ENCODE measurements around the gene UBE2L3.
"Not testable (repeated sequence)": the region's sequence is repeated elsewhere in the genome, so short reads cannot be mapped to it uniquely, and the experiment has no call there.

UBE2L3 gene

DNA sequence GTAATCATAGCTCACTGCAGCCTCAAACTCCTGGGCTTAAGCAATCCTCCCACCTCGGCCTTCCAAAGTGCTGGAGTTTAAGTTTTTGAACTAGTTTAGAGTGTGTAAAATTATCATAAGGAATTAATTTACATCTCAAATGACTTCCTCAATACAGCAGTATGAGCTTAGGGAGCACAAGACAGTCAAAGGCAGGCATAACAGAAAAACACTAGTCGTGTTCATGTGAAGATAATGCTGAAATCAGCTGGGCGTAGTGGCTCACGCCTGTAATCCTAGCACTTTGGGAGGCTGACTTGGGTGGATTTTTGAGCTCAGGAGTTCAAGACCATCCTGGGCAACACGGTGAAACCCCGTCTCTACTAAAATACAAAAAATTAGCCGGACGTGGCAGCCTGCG is 36.5 kb downstream of the UBE2L3 start:
- no peak for DNase-seq

DNA sequence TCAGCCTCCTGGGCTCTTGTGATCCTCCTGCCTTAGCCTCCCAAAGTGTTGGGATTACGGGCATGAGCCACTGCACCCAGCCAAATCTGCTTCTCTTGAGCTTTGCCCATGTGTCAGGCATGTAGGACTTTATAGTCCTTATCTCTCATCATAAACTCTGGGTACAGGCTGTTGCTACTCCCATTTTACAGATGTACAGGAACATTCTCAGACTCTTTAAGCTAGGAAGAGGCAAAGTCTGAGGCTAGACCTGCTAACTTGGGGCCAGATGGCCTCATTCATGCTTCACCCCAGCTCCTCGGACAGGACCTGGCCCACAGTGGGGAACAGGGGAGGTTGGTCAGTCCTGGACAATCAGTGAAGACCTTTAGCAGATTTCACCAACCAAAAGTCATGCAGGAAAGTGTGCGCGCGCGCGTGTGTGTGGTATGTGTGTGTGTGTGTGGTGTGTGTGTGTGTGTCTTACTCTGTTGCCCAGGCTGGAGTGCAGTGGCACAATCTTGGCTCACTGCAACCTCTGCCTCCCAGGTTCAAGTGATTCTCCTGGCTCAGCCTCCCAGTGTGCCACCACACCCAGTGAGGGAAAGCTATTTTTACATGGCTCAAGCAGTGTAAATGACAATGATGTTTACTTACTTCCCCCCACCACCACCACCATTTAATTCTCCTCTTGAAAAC is 38.5 kb downstream of the UBE2L3 start:
- no peak for DNase-seq

DNA sequence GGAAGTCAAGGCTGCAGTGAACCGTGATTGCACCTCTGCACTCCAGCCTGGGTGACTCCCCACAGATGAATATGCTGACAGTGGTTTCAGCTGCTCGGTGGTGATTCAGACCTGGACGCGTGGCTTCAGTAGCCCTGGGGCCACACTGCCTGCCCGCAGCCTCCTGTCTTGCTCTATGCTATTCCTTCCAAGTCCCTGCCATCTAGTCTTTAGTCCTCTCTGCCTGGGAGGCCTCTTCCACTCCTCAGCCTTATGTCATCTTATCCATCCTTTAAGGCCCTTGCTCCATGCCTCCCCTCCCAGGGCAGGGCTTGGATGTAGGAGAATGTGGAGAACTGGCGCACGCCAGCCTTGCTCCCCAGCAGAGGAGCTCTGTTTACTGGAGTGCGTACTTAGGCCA is 39.3 kb downstream of the UBE2L3 start:
- DNase-seq: no peak

DNA sequence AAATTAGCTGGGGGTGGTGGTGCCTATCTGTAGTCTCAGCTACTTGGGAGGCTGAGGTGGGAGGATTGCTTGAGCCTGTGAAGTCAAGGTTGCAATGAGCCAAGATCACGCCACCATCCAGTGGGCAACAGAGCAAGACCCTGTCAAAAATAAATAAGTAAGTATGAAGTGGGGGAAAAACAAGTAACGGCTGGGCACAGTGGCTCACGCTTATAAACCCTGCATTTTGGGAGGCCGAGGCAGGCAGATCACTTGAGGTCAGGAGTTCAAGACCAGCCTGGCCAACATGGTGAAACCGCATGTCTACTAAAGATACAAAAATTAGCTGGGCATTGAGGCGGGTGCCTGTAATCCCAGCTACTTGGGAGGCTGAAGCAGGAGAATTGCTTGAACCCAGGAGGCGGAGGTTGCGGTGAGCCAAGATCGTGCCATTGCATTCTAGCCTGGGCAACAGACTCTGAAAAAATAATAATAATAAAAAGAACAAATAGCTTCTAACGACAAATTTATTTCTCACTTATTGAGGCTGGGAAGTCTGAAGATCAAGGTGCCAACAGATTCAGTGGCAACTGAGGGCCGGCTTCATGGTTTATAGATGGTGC is 42.1 kb downstream of the UBE2L3 start:
- not testable (repeated sequence) for DNase-seq

DNA sequence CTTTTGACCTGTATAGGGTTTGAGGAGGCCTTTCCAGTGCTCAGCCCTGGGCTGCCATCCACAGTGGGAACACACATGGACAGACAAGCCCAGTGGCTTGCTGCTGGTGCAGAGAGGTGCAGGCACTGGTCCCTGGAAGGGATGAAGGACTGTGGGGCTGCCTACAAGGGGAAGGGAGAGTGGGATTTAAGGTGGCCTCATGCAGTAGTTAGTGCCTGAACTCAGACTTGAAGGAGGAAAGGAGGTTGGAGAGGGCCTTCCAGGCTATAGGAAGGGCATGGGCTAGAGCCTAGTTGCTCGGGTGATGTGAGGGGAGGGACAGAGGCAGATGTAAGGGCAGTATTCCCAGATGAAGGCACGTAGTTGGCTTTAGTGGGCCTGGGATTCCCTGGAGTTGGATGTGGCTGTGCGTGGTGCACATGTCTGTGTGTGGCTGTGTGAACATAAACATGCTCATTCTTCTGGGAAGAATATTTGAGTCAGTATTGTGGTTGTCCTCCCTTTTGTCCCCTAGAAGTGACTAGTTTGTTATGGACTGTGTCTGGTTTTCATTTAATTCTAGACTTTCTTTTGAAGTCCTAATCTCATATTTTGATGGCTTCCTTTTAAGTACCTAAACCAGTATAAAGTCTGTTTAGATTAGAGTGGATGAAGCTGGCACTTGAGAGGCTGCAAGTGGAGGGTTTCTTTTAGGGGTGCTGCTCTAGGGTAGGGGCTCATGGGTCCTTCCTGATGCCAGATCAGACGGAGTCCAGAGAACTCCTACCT is 43.9 kb downstream of the UBE2L3 start:
- DNase-seq: no peak

DNA sequence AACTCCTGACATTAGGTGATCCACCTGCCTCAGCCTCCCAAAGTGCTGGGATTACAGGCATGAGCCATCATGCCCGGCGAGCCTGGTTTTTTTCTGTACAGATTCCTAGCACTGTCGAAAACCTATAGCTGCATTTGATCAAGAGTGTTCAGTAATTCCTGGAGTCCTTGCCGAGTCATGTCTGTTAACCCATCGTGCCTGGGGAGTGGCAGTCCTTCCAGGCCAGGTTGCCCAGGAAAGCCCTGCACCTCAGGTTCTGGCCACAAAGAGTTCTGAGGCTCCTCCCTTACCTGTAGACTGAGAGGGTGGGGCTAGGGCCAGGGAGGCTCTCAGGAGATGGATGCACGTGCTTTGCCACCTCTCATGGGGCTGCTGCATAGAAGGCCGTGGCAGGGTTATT is 45.3 kb downstream of the UBE2L3 start:
- no peak for DNase-seq

DNA sequence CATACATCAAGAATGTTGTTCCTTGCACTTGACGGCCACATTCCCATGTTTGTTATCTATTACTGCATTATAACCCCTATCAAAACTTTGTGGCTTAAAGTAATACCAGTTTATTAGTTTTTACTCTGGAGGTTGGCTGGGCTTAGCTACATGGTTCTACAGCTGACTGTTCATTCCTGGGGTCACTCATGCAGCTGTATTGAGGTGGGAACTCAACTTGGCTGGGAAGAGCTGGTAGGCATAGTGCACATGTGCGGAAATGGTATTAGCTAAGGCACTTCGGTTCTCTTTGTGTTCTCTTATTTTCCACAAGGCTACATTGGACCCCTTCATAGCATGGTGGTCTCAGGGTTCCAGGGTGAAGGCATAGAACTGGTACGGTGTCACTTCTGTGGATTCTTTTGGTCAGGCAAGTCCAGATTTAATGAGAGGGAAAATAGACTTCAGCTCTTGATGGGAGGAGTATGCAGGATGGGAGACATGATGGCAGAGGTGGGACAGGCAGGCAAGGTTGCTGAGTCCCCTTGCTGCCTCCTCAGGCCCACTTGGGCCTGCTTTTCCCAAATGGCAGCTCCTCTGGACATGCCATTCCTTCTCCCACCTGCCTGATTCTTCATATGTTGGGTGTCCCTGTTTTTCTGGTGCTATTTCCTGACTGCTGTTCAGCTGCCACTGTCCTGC is 46.2 kb downstream of the UBE2L3 start:
- no peak for DNase-seq

DNA sequence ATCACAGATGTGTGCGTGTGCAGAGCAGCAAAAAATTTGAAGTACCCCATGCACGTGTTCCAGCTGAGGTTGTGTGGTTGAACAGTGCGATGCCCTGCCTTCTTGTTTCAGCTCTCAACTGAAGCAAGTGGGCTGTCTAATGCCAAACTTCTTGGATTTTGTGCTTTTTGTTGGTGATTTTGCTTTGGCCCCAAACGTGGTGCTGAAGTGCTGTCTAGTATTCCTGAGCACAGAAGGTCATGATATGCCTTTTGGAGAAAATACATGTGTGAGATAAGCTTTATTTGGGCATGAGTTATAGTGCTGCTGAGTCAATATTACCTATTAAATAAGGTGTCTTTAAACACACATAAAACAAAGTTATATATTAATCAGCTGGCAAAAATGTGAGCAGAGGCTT is 48.2 kb downstream of the UBE2L3 start:
- no peak for DNase-seq

DNA sequence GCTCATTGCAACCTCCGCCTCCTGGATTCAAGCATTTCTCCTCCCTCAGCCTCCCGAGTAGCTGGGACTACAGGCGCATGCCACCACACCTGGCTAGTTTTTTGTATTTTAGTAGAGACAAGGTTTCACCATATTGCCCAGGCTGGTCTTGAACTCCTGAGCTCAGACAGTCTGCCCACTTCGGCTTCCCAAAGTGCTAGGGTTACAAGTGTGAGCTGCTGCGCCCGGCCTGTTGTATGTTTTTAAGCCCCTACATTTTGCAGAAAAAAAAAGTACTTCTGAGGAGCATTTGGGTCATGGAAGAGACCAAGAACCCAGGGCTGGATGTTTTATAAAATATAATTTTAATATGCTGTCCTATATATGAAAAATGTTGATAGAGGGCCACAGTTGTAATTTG is 49.8 kb downstream of the UBE2L3 start:
- not testable (repeated sequence) for DNase-seq

DNA sequence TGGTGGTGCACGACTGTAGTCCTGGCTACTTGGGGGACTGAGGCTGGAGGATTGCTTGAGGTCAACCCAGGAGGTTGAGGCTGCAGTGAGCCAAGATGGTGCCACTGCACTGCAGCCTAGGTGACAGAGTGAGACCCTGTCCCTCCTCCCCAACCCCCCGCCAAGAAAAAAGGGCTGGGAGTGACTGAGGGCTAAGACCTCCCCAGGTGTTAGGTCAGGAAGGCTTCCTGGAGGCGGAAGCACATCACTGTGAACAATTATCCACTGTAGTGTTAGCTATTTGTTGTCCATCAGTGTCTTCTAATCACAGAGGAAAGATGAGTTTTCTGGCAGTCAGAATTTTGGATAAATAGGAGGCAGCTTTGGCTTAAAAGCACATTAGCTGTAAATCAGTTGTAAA is 53.5 kb downstream of the UBE2L3 start:
- DNase-seq: no peak

DNA sequence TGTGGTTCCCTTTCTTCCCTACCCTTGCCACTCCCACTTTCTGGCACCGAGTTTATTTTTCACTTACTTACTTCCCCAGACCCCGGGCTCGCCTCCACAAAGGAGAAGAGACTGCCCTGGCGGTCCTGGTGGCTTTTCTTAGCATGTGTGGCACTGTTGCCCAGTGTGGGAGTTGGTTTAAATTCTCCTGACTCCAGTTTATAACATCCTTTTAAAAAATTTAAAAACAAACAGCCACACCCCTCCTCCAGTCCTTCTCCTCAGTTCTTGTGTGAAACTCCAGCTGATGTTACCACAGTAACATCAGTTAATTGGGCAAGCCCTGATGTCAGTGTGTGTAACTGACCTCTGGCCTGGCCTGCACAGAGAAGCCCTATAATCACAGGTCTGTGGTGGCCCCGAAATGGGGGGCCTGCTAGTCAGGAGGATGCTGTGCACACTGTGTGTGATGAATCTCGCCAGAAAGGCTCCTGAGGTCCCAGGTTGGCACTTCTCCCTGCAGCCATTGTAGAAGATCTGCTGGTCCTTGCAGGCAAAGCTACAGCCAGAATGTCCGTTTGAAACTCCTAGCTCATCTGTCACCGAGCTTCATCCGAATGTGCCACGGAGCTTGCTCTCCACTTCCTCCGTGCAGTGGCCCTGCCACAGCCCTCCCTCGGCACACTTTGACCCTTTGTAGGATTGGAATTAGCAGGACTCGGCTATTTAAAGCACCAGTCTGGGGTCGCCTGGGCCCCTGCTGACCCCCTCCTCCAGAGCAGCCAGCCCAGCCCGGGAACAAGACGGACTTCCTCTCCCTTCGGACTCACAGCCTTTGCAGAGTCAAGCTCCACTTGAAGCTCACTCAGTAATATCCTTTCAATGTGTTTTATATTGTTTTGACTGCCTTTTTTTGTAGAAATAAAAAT is 54.8 kb downstream of the UBE2L3 start:
- DNase-seq: peak; percentile 53

DNA sequence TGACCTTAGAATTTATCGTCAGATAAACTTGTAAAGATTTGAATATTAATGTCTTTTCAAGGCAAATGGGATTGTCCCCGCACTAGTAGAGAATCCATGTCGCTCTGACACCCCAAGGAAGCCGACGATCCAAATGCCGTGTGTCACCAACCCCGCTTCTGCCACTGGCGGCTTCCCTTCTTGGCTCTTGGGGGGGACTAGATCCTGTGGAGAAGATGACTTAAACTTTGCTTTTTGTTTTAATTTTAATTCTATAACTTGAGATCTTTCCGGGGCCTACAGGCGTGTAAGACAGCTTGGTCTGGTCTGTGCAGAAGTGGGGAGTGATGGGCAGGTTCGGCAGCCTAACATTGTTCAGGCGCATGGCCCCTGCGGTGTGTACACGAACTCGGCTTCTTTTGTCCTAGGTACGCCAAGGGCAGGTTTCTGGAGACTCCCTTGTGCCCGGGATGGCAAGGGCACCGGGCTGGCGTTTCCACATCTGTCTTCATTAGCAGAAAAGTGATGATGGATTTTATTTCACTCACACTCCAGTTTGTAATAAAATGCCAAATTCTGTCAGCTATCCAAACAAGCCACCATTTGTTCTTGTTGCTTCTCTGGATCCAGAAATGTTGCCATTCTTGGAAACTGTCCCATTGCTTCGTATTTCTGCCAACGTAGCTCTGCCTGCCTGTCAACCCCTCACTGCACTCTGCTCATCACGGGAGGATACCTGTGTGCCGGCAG is 55.6 kb downstream of the UBE2L3 start:
- DNase-seq: no peak

DNA sequence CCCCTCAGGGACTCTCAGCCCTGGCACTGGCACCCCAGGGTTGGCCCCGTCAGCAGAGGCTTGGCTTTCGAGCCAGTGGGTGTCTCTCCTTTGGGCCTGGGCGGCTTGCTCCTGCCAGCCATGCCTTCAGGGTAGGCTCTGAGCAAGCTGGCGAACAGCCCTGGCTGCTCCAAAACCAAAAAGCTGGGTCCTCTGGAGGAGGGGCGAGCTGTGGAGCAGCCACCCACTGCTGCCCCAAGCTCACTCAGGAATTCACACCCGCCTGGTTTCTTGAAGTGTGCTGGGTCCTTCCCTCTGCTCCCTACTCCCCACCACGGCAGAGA is 56.1 kb downstream of the UBE2L3 start:
- no peak for DNase-seq

DNA sequence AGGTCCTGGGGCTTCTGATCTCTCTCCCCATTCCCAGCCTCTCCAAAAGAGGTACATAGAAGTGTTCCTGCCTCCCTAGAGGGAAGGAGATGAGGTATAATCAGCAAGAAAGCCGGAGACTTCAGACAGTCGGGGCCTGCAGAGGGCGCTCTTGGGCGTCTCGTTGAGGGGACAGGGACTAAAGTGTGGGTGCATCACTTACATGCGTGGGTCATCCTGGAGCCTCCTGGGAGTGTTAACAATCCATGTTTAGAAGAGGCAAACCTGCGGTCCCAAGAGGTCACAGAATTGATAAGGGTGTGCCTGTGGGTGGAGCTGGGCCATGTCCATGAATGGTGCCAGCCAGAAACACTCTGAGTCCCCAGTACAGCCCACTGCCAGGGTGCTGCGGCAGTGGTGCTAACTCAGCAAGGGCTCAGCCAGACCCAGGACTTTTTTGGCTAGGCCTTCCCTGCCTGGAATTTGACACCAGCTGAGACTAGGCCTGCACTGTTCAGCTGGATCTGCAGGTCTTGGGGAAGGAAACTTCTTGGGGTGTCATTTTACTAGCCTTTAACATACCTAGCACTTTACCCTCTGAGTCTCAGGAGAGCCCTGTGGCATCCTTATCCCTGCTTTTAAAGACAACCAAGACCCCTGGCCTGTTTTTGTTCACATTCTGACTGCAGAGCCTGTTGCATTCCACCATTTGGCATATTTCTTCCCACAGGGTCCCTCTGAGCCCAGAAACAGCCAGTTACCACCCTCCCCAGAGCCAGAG is 56.8 kb downstream of the UBE2L3 start:
- DNase-seq: peak; percentile 68

DNA sequence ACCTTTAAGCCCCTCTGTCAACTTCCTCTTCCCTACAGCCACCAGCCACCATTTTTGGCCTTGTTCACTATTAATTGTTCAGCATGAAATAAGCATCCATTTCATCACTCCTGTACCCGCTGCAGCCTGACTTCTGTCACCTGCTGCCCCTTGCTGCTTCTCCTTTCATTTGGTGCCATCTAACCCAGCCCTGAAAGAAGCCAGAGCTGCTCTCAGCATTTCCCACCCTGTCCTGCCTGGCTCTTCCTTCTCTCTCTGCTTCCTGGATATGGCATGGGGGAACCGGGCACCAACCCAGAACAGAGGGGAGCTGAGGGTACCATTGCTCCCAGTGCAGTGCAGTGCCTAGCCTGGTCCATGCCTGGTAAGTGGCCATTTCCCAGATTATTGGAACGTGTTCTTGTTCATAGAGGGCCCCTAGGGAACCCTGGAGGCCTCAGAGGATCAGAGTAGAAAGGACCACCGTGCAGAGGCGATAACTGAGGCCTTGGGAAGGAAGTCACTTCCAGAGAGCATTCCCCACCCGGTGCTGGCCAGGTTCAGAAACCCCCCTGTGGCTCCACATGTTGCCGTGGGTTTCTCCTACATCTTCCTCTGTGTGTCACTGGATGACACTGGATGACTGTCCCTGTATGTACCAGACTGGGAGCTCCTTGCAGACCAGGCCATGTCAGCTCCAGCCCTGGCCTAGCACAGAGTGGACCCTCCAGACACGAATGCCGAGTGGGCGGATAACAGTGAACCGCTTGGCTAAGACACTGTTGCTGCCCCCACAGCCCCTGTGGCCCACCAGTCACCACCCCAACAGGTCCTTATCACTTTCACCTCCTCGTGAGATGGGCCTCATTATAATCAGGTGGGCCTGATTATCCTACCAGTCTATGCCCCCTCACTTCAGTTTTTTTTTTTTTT is 57.6 kb downstream of the UBE2L3 start:
- DNase-seq: peak; percentile 53

DNA sequence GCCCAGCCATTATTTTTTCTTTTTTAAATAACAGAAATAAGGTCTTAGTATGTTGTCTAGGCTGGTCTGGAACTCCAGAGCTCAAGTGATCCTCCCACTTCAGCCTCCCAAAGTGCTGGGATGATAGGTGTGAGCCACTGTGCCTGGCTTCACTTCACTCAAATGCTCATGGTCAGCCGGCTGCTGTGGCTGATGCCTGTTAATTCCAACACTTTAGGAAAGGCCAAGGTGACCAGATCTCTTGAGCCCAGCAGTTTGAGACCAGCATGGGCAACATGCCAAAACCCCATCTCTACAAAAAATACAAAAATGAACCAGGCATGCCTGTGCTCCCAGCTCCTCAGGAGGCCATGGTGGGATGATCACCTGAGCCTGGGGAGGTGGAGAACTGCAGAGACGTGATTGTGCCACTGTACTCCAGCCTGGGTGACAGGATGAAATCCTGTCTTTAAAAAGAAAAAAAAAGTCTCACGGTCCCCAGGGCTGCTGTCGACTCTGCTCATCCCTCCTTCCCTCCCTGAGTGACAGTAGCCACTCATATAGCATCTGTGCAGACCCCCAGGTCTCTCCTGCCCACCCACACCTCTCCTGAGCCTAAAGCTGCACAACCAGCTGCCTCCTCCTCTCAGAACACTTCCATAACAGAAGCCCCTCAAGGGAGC is 58.7 kb downstream of the UBE2L3 start:
- no peak for DNase-seq

DNA sequence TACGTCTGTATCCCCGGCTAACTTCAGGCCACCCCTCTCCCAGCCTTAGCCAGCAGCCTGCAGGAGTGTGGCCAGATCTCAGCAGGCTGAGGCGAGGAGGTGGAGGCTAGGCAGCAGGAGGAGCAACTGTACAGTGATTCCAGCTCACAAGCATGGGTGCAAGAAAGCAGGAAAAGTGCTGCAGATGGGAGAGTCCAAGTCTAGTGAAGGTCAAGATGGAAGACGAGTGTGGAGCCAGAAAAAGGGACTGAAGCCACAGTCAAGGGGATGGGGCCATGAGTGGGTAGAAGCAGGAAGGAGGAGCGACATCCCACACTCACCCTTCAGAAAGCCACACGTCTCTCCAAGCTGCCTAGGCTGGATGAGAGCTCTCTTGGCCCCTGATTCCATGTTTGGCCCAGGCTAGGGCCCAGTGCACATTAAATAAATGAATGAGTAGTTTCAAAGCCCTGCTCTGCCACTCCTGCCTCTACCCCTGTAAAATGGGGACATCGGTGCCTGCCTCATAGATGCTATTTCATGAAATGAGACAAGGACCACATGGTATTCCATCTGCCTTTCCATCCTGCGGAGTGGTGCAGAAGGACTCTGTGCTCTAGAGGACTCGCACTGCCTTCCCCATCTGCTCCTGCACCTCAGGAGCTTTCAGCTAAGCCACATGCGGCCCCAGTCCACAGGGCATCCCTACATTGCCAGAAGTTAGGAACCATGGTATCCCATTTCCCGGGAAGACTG is 59.4 kb downstream of the UBE2L3 start:
- DNase-seq: no peak

DNA sequence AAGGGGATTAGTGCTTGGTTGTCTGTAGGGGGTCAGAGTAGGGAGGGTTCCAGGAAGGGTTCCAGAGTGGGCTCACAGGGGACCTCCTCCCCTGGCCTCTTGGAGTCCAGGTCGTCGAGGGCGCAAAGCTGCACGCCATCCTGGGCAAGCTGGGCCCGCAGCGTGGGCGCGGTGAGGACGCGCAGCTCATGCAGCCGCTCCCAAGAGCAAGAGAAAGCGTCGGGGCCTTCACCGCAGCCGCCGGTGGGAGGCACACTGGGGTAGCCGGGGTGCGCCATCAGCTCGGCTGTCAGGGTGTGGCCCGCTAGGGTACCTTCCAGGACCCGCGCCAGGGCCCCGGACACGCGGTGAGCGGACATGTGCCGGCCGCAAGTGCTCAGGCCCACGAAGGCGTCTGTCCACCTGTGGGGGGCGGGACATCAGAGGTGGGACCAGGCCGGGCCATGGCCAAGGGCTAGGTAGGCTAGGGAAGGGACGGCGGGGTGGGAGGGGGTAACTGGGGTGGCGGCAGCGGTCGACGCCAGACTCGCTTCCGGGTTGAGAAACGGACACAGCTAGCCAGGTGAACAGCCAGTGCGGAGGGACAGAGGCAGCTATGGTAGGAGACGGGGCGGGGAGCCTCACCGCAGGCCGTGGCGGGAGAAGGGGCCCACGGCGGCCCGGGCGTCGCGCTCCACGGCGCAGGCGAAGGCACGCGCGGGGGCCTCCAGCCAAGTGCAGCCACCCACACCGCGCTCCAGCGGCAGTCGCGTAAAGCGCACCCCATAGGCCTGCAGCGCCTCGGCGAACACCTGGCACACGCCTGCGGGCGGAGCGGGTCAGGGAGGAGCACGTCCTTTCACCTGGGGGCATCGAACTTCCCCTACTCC is 61.1 kb downstream of the UBE2L3 start:
- no peak for DNase-seq

Data from hematopoietic multipotent progenitor cell treated with erythropoietin and hydrocortisone succinate and interleukin-3 and kit ligand, for 4 days (in vitro differentiated cells).